NCI-H526 treated with DMSO at 0.1 percent for 48 hours (cell line): ENCODE data around the gene AGAP1.

Experiments
- DNase-seq: peaks from one replicate; lab custom pipeline; 2025; lab: John Stamatoyannopoulos, UW

Gene AGAP1

GRCh38 chr2:235665661-235666212, 171.9 kb downstream of the AGAP1 start:
- peak; percentile 38 for DNase-seq

GRCh38 chr2:235666213-235666781, 172.5 kb downstream of the AGAP1 start:
- peak; percentile 90 for DNase-seq

- DNase-seq, result no peak
Observed at GRCh38 chr2:235668782-235669181, 174.9 kb downstream of the AGAP1 start.

- peak; percentile 73 for DNase-seq
Observed at GRCh38 chr2:235669269-235669831, 175.5 kb downstream of the AGAP1 start.

DNA sequence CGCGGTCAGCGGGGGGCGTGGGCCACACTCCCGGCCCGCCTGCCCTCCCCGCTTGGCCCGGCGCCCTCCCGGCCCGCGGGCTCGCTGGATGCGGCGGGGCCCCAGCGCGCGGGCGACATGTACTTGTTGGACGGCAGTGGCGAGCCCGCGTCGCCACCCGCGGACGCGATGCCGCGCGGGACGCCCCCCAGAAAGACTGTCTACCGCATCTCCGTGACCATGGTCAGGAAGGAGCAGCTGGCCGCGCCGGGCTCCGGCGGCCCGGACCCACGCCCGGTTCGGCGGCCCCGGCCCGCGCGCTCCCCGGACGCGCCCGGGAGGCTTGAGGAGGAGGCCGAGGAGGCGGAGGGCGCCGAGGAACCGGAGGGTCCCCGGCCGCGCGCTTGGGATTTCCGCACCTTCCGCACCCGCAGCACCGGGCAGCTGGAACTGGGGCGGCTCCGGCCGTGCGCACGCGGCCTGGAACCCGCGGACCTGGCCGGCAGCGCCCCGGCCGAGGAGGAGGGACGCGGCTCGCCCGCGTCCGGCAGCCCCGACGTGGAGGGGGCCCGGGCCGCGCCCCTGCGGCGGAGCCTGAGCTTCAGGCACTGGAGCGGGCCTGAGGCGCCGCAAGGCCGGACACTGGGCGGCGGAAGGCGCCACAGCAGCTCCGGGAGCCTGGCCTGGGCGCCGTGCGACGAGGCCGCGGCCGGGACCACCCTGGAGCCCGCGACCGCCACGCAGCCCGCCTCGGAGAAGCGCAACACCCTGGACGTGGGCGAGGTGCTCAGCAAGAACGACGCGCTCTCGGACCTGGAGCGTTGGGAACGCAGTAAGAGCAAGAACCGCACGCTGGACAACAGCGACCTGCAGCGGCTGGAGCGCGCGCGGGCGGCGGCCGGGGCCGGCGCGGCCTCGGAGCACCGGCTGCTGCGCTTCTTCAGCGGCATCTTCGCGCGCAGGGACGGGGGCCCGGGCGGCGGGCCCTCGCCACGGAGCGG, 176.4 kb downstream of the AGAP1 start:
- peak; percentile 51 for DNase-seq

DNA sequence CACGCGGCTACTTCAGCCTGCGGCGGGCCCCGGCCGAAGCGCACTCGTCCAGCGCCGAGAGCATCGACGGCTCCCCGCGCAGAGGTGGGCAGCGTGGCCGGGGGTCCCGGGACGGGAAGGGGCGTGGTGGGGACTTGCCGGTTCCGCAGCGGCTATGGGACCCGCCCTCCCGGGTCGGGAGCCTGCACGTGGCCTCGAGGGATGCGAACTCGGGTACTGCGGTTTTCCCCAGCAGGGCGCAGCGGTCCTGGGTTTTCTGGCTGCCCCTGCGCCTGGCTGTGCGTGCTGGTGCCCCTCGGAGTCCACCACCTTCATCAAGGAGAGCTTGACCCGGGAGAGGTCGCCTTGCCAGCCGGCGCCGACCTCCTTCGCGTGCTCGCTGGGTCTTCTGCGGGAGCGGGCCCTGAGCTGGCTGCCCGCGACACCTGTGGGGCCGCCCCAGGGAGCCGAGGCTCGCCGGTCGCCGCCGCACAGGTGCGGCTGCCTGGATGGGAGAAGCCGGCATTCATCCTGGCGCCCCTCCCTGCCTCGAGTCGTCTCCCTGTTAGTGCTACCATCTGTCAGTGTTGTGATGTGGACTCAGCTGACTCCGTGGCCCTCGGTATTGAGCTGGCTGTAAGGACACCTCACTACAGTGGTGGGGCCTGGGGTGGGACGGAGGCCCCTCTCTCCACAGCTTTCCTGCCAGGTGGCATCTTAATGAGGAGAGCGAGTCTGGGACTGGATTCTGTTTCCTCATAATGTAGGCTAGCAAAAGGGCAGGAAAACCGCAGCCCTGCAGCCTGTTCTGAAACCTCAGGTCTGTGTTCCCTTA, 177.3 kb downstream of the AGAP1 start:
- DNase-seq, result peak; percentile 80

- DNase-seq, result no peak
Observed at GRCh38 chr2:235672720-235673119, 178.9 kb downstream of the AGAP1 start.

DNA sequence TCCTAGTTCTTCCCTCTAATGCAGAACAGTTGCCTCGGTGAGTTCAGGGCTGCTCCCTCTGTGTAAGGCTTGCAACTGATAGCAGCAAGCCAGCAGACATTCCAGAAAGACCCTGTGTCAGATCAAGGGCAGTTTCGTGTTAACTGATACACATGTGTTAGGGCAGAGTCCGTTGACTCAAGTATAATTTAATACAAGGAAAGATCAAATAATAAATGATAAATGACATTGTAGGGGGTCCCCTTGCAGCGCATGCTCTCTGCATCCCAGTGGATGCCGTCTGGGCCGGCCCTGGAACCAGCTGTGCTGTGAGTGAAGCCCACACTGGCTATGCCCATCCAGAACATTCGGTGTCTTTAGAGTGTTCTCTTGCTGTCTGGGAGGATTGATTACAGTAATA, 180.3 kb downstream of the AGAP1 start:
- no peak for DNase-seq

DNA sequence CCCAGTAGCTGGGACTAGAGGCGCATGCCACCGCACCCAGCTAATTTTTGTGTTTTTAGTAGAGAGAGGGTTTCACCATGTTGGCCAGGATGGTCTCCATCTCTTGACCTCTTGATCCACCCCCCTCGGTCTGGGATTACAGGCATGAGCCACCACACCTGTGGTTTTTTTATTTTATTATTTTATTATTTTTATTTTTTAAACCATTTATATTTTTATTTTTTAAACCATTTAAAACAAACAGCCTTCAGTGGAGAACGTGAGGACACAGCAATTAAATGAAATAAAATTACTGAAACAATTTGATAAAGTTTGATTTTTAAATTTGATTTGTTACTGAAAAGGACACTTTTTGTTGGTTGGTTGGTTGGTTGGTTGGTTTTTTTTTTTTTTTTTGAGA, 181.0 kb downstream of the AGAP1 start:
- DNase-seq, result no peak

GRCh38 chr2:235675678-235676535, 182.1 kb downstream of the AGAP1 start:
- no peak for DNase-seq

GRCh38 chr2:235676536-235676799, 182.6 kb downstream of the AGAP1 start:
- no peak for DNase-seq

- DNase-seq, result no peak
Observed at GRCh38 chr2:235677276-235677788, 183.5 kb downstream of the AGAP1 start.

DNA sequence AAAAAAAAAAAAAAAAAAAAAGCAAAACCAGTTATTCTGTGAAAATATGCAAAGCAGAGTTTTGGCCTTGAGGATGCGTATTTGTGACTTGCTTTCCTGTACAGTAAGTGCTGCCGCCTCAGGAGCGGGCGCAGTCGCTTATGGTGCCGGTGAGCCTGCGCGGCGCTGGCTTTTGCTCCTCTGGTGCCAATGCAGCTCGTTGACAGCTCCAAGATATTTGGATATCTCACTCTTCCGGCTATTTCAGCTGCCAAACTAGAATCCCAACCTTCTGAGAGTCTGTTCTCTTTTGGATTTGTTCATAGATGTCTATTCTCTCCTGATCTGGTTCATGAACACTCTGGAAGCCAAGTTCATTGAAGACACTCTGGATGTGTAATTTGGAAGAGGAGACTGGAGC, 184.1 kb downstream of the AGAP1 start:
- DNase-seq, result no peak

DNA sequence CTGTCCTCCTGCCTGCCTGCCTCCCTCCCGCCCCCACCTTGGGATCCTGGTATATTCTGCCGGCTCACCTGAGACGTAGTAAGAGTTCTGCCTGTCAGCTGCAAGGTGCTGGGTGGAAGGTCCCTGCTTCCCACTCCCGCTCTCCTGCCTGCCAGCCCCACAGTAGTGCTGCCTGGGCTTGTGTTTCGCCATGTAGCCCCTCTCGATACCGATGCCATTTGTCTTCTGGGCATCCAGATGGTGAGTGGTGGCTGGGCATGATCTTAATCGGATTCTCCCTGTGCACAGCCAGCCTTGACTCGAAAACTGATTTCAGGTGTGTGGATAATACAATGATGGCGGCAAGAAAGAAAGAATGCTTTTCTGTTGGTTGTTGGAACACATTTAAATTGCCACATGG, 184.9 kb downstream of the AGAP1 start:
- DNase-seq, result no peak

GRCh38 chr2:235679471-235679870, 185.6 kb downstream of the AGAP1 start:
- DNase-seq, result no peak

DNA sequence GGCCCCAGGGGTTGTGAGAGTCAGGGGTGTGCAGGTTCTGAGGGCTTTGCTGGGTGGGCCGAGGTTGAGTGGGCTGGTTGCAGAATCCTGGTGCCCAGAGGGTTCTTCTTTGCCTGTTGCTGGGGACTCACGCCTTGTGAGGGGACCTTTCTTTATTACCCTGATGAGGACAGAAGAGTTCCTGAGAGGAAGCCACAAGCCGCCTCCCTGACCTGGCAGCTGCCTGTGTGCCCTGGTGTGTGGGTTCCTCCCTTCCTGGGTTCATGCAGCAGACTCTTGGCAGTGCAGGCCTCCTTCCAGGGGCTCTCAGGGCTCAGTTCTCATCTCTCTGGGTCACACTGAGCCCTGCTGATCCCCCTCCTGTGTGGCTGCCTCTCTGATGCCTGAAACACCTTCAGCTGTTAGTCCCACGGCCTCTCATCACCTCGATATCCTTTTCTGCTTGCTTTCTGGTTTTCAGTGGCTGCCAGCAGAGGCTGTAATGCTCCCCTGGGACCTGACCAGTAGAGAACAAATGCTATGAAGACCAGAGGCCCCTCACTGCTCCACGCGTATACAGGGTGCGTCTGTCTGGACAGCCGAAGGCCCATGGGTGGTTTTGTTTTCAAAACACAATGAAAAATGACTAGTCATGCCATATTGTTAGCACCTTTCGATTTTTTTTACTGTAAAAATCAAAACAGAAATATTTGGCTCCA, 191.3 kb downstream of the AGAP1 start:
- no peak for DNase-seq

DNA sequence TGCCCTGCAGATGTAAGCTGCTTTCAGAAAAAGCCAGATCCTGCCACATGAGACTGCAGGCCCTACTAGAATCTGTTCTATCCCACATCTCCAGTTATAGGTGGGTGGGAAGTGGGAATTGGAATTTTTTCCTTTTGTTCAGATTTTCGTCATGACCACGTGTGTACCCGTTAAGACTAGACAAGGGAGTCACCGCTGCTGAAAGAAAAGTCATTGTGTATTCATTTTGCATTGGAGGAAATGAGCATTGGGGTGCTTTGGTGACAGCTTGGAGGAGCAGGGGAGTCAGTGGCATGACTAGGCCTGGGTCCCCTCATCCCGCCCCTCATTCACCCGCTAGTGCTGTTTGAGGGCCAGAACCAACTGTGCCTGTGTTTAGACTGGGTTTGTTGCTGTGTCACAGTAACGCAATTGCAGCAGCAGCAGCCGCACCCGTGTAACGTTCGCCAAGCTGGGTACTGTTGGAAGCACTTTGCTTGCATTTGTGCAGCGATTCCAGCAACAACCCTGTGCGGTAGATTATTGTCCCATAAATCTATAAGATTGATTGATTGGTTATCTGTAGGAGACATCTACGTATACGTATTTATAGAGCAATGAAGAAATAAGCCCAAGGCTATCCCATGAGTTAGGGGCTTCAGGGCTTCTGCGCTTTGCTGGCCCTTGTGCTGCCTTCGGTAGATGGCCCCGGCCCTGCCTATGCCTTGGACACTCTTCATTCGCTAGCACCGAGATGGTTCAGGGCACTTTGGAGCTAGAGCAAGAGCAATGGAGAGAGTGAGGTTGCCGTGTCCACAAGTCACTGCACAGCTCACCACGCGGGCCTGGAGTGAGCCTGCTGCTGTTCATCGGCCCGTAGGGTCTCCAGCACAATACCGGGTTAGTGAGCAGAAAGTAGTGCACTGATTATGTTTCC, 194.9 kb downstream of the AGAP1 start:
- DNase-seq, result no peak

DNA sequence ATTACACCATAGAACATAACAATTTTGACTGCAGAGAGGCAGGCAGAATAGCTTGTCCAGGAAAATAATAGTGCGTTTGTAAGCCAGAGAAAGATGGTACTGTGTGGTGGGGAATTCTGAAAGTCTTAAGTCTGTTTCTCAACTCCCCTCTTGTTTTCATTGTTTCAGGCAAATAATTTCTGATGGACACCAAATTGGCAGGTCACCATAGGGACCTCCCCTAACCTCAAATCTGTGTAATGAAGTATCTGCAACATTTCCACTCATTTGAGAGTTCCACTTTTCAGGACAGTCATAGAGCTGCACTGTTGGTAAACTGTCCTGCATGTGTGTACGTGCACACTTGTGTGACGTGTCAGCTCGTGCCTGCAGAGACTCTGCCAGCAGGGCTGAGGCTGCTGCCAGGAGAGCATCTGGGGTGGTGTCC, 195.6 kb downstream of the AGAP1 start:
- no peak for DNase-seq

DNA sequence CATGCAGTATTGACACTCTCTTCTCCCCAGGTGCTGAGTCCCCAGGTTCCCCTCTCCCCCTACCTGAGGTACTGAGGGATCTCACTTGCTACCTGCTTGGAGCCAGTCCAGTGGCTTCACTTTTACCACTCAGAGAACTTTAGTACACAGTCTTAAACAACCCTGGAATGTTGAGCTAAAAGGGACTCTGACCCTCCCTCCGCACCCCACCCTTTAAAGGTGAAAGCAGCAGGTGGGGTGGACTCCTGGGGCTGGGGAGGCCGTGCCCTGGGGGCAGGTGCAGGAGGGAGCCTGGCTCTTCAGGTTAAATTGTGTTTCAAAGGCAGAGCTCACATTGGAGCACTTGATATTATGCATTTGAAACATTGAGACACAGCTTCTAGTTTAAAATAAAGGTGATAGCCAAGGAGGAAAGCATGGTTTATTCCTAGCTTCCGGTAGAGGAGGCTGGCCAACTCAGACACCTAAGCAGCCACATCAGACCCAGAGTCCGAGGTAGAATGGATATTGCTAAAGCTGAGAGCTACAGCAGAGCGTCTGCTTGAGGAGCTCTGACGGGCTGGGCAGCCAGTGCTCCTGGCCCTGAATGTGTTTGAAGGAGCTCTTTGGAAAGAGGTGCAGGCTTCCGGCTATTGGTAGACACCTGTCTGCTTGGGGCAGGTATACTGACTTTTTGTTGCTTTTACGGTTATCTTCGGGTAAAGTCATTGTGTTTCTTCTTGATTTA, 196.4 kb downstream of the AGAP1 start:
- no peak for DNase-seq
